Right lung (tissue), 10 donors: ENCODE data around the gene TXNDC16. TPM values are rescaled to one million over a fixed set of nuclear protein-coding genes. Genes with fewer than 3 reads are reported as not detected.
A peak's percentile ranks its signal among the peaks of the same experiment; 100 is the strongest.
"Not testable (repeated sequence)": the region's sequence is repeated elsewhere in the genome, so short reads cannot be mapped to it uniquely, and the experiment has no call there.

Experiments used
- DNase-seq, 2 donors: peaks; one replicate each; pipeline ENCODE4 v3.0.0-alpha.2; 2013
- long read RNA-seq, 8 donors: transcript quantifications; one replicate each; lab custom pipeline, GENCODE V29; 2026
- polyA plus RNA-seq, 5 donors: library from polyadenylated mRNA; unstranded; fragments of 120-200 nt; gene quantifications; one replicate each; pipeline versions ENCODE4 v1.2.1 to v1.2.3, GENCODE V29; 2013; ENCODE audit warnings: inconsistent platforms in 1 of 5, low replicate concordance in 1 of 5; ENCODE audit not compliant: insufficient read length in 5 of 5, insufficient read depth in 1 of 5

TXNDC16 gene, protein sequence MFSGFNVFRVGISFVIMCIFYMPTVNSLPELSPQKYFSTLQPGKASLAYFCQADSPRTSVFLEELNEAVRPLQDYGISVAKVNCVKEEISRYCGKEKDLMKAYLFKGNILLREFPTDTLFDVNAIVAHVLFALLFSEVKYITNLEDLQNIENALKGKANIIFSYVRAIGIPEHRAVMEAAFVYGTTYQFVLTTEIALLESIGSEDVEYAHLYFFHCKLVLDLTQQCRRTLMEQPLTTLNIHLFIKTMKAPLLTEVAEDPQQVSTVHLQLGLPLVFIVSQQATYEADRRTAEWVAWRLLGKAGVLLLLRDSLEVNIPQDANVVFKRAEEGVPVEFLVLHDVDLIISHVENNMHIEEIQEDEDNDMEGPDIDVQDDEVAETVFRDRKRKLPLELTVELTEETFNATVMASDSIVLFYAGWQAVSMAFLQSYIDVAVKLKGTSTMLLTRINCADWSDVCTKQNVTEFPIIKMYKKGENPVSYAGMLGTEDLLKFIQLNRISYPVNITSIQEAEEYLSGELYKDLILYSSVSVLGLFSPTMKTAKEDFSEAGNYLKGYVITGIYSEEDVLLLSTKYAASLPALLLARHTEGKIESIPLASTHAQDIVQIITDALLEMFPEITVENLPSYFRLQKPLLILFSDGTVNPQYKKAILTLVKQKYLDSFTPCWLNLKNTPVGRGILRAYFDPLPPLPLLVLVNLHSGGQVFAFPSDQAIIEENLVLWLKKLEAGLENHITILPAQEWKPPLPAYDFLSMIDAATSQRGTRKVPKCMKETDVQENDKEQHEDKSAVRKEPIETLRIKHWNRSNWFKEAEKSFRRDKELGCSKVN
- polyA plus RNA-seq = 10 to 100 TPM; 10.7 to 23.4 (median 22.0) TPM
- long read RNA-seq, donor 1 = 0 reads
- long read RNA-seq, donor 2, full-length matches to known transcripts = 1 of 1 reads
- long read RNA-seq, donor 2, partial matches to known transcripts = 0 of 1 reads
- long read RNA-seq, donor 2, other reads (novel, unspliced or antisense) = 0 of 1 reads
- long read RNA-seq, donor 3, full-length matches to known transcripts = 3 of 15 reads
- long read RNA-seq, donor 3, partial matches to known transcripts = 12 of 15 reads
- long read RNA-seq, donor 3, other reads (novel, unspliced or antisense) = 0 of 15 reads
- long read RNA-seq, donor 4 = 0 reads
- long read RNA-seq, donor 5, full-length matches to known transcripts = 2 of 11 reads
- long read RNA-seq, donor 5, partial matches to known transcripts = 9 of 11 reads
- long read RNA-seq, donor 5, other reads (novel, unspliced or antisense) = 0 of 11 reads
- long read RNA-seq, donor 6, full-length matches to known transcripts = 1 of 8 reads
- long read RNA-seq, donor 6, partial matches to known transcripts = 7 of 8 reads
- long read RNA-seq, donor 6, other reads (novel, unspliced or antisense) = 0 of 8 reads
- long read RNA-seq, donor 7, full-length matches to known transcripts = 2 of 7 reads
- long read RNA-seq, donor 7, partial matches to known transcripts = 5 of 7 reads
- long read RNA-seq, donor 7, other reads (novel, unspliced or antisense) = 0 of 7 reads
- long read RNA-seq, donor 8, full-length matches to known transcripts = 2 of 2 reads
- long read RNA-seq, donor 8, partial matches to known transcripts = 0 of 2 reads
- long read RNA-seq, donor 8, other reads (novel, unspliced or antisense) = 0 of 2 reads

DNA sequence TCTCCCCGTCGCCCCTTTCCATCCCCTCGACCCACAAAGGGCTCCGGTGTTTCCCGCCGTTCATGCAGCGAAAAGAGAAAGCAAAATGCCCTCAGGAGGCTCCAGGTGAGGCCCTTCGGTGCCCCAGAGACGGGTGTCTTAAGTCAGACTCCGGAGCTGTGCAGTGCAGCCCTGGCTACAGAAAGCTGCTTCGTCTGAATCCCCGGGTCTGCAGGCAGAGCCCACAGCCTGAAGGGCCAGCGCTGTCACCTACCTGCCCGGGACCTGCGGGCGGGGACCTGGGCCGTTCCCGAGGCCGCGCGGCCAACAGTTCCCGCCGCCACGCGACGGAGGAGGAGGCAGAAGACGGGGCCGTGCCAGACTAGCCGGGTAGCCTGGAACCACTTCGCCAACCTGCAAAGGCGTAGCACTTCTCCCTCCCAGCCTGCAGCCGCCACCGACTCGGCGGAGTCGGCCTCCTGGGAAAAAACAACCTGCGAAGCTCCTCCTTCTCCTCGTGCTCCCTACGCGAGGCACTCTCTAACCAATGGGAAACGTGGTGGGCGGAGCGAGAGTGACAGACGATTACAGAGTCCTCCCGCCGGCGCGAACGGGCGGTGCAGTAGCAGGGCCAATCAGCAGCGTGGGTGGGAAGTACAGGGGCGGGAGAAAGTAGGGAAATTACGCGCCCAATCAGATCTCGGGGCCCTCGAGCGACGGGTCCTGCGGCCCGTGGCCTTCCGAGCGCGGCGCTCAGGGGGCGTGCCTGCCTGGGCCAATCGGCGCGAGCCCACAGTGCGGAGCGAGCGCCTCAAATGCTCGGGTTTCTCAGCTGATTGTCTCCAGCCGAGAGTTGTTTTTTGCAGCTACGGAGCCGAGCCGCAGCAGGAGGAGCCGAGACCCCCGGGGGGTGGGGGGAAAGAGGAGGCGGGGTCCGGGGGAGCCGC, at the start of gene TXNDC16, which contains the start of gene GPR137C:
Gene TXNDC16, minus strand, starts transcription at position 443 of the 926 bp plus-strand sequence. CDS start 8,948 bp downstream, outside the sequence.
Gene GPR137C, plus strand, starts transcription at position 774 of the 926 bp plus-strand sequence. CDS start 312 bp downstream, outside the sequence.
- peak; percentile 99 for DNase-seq

DNA sequence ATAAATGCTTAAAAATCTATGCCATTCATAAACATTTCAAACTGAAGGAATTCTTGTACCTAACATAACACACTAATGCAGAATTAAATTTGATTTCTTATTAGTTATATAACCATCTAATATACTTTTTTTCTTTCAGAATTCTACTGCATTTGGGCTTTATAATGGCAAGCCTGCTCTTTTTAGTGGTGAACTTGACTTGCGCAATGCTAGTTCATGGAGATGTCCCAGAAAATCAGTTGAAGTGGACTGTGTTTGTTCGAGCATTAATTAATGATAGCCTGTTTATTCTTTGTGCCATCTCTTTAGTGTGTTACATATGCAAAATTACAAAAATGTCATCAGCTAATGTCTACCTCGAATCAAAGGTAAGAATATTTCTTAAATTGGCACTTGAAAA, 47.7 kb upstream of the TXNDC16 start:
- DNase-seq = no peak

DNA sequence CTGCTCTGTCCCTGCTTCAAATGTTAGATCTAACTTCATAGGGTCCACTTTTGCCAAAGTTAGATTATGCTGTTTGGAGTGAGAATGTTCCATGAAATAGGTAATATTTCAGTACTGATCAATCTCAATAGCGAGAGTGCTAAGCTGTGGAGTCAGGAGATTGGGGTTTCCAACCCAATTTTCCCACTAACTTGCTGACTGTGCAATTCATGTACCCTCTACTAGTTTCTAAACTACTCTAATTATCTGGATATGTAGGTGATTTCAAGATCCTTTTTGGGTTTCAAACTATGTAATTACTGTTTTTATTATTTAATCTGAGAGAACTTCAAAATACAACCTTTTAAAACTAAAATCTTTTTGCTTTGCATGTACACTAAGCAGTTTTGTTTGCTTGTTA, 46.3 kb upstream of the TXNDC16 start:
- no peak for DNase-seq

DNA sequence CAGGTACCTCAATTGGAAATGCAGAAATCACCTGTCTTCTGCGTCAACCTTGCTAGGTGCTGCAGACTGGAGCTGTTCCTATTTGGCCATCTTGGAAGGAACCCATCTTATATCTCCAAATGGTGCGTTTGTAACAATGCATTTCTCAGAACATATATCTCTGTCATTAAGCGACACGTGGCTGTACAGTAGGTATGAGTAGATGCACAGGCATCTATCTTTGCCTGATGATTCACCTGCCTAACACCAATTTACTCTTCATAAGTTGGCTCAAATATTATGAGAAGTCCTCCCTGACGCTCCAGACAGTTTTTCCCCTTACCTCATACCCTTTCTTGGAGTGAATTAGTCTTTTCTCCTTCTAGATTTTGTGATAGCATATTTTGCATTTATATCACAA, 44.6 kb upstream of the TXNDC16 start:
- DNase-seq = no peak

DNA sequence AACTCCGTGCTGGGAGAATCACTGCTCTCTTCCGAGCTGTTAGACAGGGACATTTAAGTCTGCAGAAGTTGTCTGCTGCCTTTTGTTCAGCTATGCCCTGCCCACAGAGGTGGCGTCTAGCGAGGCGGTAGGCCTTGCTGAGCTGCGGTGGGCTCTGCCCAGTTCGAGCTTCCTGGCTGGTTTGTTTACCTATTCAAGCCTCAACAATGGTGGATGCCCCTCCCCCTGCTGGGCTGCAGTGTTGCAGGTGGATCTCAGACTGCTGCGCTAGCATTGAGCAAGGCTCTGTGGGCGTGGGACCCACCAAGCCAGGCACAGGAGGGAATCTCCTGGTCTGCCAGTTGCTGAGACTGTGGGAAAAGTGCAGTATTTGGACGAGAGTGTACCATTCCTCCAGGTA, 44.0 kb upstream of the TXNDC16 start:
- no peak for DNase-seq

DNA sequence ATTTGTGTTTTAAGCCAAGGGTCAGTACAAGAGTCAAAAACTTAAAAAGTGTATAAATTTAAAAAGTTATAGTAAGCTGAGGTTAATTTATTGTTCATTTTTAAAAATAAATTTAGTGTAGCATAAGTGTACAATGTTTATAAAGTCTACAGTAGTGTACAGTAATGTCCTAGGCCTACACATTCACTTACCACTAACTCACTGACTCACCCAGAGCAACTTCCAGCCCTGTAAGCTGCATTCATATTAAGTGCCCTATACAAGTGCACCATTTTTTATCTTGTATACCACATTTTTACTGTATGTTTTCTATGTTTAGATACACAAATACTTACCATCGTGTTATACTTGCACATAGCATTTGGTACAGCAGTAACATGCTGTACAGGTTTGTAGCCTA, 38.0 kb upstream of the TXNDC16 start:
- no peak for DNase-seq

DNA sequence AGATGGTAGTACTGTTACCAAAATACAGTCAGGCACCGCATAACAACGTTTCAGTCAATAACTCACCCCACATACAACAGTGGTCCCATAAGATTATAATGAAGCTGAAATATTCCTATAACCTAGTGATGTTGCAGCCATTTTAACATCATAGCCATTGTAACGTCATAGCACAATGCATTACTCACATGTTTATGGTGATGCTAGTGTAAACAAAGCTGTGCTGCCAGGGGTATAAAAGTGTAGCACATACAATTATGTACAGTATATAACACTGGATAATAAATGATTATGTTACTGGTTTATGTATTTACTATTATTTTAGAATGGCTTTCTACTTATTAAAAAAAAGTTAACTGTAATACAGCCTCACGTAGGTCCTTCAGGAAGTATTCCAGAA, 37.3 kb upstream of the TXNDC16 start:
- no peak for DNase-seq

DNA sequence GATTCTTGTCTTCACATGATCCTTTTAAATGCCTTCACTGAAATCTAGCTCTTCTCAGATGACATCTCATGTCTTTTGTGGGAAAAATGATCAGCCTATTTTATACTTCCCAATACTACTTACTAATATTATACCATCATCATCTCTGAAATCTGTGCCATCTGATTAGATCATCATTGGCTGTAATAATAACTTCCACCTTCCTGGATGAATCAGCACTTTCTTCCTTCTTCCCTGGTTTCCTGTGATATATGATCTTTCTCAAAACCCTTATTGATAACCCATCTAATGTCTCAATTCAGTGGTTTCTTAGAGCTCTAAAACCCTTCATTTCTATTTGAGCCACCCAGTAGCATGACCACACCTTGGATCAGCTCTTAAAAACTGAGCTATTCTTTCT, 31.2 kb upstream of the TXNDC16 start:
- no peak for DNase-seq

DNA sequence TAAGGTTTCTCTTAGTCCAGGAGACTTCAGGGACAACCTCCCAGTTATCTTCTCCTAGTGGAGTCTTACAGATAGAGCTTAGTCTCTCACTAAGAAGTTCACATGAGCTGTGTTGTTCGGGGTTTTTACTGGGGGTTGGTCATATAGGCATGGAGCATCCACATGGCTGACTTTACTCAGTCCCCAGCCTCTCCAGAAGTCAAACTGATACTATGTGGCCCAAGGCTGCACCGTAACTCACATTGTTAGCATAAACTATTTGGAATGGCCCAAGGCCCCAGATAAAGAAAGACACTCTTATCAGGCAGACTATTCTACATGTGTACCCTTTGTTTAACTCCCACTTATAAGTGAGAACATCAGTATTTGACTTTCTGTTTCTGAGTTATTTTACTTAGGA, 23.6 kb upstream of the TXNDC16 start:
- DNase-seq = no peak

DNA sequence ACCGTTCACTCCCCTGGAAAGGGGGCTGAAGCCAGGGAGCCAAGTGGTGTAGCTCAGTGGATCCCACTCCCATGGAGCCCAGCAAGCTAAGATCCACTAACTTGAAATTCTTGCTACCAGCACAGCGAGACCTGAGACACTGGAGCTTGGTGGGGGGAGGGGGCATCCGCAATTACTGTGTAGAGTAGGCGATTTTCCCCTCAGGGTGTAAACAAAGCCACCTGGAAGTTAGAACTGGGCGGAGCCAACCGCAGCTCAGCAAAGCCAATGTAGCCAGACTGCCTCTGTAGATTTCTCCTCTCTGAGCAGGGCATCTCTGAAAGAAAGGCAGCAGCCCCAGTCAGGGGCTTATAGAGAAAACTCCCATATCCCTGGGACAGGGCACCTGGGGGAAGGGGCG, 16.1 kb upstream of the TXNDC16 start:
- not testable (repeated sequence) for DNase-seq

DNA sequence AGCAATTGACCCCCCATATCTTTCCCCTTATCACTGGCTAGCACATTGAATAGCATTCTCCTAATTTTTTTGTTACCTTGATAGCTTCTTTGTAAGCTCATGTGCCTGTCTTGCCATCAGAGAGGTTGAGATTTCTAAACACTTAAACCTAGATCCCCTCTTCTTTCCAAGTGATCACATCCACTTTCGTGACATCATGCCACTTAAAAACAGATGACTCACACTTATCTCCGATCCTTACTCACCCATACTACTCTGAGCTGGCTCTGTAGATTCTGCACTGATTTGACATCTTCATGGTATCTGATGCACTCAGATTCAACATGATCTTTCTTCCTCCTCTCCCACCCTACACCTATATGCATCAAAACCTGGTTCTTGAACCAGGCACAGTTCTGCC, 10.8 kb upstream of the TXNDC16 start:
- DNase-seq = no peak

DNA sequence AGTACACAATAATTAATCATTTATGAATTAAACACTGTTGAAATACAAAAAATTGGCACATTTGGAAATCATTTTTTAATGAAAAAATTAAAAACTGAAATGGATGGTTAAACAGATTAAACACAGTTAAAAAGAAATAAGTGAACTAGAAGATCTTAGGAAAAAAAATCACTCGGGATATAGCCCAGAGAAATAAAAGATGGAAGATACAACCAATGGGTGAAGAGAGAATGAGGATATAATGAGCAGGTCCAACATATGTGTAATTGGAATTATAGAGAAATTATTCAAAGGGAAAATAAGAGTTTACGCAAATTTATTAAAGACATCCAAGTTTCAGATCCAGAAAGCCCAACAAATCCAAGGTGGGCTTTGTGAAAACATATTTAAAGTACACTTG, 6.4 kb upstream of the TXNDC16 start:
- no peak for DNase-seq

DNA sequence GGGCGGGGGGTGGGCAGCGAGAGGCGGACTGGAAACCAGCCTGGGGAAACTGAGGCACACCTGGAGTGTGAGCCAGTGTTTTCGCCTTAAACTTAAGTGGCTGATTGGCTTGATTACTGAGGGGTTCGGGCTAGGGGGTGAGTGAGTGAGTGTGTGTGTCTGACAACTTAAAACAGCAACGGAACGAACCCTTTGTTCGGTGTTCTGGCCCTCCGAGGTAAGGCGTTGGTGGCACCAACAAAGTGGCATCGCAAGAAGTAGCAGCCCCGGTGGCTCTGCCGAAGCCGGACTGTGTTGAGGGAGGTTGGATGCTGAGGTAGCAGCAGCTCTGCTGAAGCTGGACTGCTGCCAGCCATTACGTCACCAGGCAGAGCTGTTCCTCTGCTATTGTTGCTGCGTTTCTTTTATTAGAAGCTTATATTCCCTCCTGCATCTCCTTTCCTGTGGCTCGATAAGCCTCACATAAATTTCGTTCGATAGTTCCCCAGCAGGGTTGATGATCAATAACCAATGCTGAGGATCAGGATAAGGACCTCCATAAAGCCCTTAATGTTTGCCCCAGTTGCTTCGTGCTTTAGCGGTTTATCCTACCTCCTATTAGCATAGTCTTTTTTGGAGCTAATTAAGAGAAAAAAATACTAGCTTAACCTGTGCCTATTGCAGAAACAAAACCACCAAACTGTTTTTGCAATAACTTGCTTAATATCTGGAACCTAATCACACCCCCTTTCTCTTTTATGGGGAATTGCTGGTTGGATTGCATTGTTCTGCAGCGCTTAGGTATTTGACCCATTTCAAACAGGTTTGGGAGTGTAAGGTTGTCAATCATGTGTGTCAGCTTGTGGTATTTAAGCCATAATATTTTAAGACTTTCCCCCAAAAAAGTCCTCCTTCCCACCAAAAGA, 1.6 kb upstream of the TXNDC16 start:
- peak; percentile 88 to 92 for DNase-seq

DNA sequence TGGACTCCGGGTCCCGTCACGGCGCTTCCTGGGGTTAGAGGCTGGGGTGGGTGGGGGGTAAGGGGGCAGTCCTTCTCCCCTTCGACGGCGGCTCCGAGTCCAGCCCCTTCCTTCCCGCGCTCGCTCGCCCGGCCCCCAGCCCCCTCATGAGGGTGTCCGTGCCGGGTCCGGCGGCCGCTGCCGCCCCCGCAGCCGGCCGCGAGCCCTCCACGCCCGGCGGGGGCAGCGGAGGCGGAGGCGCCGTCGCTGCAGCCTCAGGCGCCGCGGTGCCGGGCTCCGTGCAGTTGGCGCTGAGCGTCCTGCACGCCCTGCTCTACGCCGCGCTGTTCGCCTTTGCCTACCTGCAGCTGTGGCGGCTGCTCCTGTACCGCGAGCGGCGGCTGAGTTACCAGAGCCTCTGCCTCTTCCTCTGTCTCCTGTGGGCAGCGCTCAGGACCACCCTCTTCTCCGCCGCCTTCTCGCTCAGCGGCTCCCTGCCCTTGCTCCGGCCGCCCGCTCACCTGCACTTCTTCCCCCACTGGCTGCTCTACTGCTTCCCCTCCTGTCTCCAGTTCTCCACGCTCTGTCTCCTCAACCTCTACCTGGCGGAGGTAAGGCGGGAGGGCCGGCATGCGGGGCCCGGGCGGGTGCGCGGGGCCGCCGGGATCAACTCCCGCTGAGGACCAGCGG, 831 bp upstream of the TXNDC16 start:
- peak in 1 of 2 donors; percentile 37 for DNase-seq

DNA sequence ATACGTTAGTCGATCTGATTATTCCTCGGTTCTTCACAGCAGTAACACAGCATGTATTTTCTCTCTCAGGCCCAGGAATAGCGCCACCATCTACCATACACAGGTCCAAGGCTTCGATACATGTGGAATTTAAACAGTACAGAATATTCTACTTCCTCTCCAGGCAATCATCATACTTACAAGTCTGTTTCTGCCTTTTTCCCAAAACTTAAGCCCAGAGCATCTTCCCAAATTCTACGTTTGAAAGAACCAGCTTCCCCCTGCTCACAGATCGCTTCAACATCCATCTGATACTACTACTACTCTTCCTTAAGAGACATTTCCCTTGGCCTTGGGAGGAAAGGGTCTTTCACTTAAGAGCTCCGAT, 626 bp downstream of the TXNDC16 start:
- DNase-seq = peak; percentile 34 to 41

DNA sequence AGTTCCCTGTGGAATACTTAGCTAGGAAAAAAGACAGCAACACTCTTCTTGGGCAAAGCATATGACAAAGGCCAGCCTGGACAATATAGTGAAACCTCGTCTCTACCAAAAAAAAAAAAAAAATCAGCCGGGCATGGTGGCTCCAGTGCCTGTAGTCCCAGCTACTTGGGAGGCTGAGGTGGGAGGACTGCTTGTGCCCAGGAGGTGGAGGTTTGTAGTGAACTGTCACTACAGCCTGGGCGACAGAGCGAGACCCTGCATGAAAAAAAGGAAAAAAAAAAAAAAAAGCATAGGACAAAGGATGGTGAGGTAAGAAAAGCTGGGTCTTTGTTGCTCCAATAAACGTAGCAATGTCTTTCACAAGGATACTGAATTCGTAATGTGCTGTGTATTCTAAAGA, 1.1 kb downstream of the TXNDC16 start:
- no peak for DNase-seq

DNA sequence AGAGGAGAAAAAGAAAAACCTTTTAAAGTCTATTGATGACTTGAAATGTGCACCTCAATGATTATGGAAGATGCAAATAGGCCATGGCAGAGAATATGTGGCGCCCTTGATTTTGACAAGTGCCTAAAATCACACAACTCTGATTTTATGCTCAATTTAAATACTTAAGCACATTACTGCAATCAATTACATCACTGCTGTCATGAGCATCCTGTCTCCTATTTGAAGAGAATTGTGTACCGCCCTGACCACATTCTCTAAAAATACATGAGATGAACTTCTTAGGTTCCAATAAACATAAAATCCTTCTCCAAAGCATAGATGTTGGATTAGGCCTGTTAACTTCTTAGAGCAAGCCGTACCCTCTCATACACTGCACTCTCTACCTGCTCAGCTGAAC, 1.6 kb downstream of the TXNDC16 start:
- DNase-seq = no peak

DNA sequence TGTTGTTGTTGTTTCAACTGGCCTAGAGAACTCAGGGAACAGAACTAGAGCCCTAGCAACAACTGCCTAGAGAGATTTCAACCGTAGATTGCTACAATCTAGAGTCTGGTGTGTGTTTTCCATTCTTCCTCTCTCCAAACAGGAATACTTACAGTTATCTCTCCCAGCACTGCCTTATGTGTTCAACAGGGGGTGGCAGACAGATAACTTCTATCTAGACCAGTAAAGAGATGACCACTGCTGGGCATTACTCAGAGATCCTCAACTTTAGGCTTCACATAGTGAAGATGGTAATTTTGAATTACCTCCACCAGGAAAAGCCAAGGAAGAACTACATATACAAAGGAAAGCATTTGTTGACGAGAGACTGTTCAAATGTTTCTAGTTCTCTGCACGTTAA, 4.8 kb downstream of the TXNDC16 start:
- DNase-seq = no peak
